ENCODE measurements around the gene MOSPD3. TPM values are rescaled to one million over a fixed set of nuclear protein-coding genes. Genes with fewer than 3 reads are reported as not detected.

Gene MOSPD3
- total and polyA plus RNA-seq, 2 of the 13 experiments (the other 11 are each of a cell fraction or from before 2014, with no cell fraction given), result 7.6 to 8.8 TPM

DNA sequence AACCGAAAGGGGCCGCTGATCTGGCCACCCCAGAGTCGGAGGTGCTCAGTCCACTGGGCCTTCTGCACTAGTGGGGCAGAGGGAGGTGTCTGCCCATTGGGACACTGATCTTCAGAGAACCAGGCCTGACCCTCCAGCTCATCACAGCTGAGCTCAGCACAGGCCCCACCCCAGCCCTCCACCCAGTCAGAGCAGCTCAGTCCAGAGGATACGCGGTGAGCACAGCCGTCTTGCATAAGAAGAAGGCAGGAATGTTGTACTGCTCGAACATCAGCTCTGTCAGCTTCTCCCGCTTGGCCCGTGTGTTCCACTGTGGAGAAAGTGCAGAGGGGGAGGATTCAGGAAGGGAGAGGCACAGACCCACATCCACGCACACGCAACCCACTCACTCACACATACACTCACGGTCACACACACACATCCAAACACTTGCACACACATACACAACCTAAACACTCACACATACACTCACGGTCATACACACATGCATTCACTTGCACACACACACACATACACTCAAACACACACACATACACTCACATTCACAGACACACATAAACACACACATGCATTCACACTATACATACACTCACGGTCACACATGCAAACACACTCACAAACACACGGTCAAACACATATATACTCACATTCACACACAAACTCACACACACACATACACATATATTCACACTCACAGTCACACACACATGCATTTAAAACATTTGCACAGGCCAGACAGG lies 37.7 kb downstream of the MOSPD3 start (continued):
- TF ChIP-seq, protein P1, sequence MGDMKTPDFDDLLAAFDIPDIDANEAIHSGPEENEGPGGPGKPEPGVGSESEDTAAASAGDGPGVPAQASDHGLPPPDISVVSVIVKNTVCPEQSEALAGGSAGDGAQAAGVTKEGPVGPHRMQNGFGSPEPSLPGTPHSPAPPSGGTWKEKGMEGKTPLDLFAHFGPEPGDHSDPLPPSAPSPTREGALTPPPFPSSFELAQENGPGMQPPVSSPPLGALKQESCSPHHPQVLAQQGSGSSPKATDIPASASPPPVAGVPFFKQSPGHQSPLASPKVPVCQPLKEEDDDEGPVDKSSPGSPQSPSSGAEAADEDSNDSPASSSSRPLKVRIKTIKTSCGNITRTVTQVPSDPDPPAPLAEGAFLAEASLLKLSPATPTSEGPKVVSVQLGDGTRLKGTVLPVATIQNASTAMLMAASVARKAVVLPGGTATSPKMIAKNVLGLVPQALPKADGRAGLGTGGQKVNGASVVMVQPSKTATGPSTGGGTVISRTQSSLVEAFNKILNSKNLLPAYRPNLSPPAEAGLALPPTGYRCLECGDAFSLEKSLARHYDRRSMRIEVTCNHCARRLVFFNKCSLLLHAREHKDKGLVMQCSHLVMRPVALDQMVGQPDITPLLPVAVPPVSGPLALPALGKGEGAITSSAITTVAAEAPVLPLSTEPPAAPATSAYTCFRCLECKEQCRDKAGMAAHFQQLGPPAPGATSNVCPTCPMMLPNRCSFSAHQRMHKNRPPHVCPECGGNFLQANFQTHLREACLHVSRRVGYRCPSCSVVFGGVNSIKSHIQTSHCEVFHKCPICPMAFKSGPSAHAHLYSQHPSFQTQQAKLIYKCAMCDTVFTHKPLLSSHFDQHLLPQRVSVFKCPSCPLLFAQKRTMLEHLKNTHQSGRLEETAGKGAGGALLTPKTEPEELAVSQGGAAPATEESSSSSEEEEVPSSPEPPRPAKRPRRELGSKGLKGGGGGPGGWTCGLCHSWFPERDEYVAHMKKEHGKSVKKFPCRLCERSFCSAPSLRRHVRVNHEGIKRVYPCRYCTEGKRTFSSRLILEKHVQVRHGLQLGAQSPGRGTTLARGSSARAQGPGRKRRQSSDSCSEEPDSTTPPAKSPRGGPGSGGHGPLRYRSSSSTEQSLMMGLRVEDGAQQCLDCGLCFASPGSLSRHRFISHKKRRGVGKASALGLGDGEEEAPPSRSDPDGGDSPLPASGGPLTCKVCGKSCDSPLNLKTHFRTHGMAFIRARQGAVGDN (CRISPR knock-in tag; IDR thresholded peaks at IDR 0.05), result peak; percentile 22; the same call in 1 of the 2 replicates
- 0 out of 2 replicates have a peak, but pooled peaks have one; percentile 6 for TF ChIP-seq CEBPG (CRISPR knock-in tag; IDR thresholded peaks at IDR 0.05)
- TF ChIP-seq, protein P2, sequence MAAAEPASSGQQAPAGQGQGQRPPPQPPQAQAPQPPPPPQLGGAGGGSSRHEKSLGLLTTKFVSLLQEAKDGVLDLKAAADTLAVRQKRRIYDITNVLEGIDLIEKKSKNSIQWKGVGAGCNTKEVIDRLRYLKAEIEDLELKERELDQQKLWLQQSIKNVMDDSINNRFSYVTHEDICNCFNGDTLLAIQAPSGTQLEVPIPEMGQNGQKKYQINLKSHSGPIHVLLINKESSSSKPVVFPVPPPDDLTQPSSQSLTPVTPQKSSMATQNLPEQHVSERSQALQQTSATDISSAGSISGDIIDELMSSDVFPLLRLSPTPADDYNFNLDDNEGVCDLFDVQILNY (CRISPR knock-in tag; conservative IDR thresholded peaks at IDR 0.05), result no peak
- TF ChIP-seq HIVEP1 (CRISPR knock-in tag; IDR thresholded peaks at IDR 0.05), result no peak
- TF ChIP-seq NONO (IDR thresholded peaks at IDR 0.05), result 0 out of 2 replicates have a peak, but pooled peaks have one; percentile 47
- TF ChIP-seq NONO (CRISPR knock-in tag; conservative IDR thresholded peaks at IDR 0.05), result no peak
- TF ChIP-seq, protein P3, sequence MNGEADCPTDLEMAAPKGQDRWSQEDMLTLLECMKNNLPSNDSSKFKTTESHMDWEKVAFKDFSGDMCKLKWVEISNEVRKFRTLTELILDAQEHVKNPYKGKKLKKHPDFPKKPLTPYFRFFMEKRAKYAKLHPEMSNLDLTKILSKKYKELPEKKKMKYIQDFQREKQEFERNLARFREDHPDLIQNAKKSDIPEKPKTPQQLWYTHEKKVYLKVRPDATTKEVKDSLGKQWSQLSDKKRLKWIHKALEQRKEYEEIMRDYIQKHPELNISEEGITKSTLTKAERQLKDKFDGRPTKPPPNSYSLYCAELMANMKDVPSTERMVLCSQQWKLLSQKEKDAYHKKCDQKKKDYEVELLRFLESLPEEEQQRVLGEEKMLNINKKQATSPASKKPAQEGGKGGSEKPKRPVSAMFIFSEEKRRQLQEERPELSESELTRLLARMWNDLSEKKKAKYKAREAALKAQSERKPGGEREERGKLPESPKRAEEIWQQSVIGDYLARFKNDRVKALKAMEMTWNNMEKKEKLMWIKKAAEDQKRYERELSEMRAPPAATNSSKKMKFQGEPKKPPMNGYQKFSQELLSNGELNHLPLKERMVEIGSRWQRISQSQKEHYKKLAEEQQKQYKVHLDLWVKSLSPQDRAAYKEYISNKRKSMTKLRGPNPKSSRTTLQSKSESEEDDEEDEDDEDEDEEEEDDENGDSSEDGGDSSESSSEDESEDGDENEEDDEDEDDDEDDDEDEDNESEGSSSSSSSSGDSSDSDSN (CRISPR knock-in tag; IDR thresholded peaks at IDR 0.05), result 0 out of 2 replicates have a peak, but pooled peaks have one; percentile 16
- TF ChIP-seq, protein P4, sequence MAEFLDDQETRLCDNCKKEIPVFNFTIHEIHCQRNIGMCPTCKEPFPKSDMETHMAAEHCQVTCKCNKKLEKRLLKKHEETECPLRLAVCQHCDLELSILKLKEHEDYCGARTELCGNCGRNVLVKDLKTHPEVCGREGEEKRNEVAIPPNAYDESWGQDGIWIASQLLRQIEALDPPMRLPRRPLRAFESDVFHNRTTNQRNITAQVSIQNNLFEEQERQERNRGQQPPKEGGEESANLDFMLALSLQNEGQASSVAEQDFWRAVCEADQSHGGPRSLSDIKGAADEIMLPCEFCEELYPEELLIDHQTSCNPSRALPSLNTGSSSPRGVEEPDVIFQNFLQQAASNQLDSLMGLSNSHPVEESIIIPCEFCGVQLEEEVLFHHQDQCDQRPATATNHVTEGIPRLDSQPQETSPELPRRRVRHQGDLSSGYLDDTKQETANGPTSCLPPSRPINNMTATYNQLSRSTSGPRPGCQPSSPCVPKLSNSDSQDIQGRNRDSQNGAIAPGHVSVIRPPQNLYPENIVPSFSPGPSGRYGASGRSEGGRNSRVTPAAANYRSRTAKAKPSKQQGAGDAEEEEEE (CRISPR knock-in tag; IDR thresholded peaks at IDR 0.05; ENCODE audit: borderline replicate concordance), result no peak
